Endothelial cell of umbilical vein (primary cell): ENCODE measurements around the gene CD68. TPM values are rescaled to one million over a fixed set of nuclear protein-coding genes. Genes with fewer than 3 reads are reported as not detected.
A peak's percentile ranks its signal among the peaks of the same experiment; 100 is the strongest.

Experiments
- BruUV-seq: library from RNA; stranded (reverse); fragments of 400-500 nt; replicated peaks from 2 replicates; lab custom pipeline; 2021; lab: Mats Ljungman, UMichigan
- CTCF ChIA-PET: fragments of 300-600, 350-600 bp; sonication (Branson Sonifier 250); formaldehyde crosslinking; loops from one replicate; lab custom pipeline; 2021; ENCODE audit warnings: antibody characterized with exemption, inconsistent platforms; lab: Charles Lee
- POLR2A ChIA-PET: fragments of 300-600, 350-600 bp; sonication (Branson Sonifier 250); formaldehyde crosslinking; loops from one replicate; lab custom pipeline; 2021; ENCODE audit warnings: antibody characterized with exemption, inconsistent platforms; lab: Charles Lee
- DNase-seq: peaks from one replicate; pipeline ENCODE4 v3.0.0-alpha.2; 2011; ENCODE audit warnings: low read depth, low spot score
- FAIRE-seq: peaks from 2 replicates; lab custom pipeline; 2011; peaks lifted over from hg19 to GRCh38; lab: Jason Lieb, UNC
- H2AFZ ChIP-seq: 2 replicates; pipeline ENCODE4 v1.6.0; 2012; ENCODE audit warnings: low read depth, low read length, control low read depth, inconsistent platforms
- H3K27ac ChIP-seq: 2 replicates; pipeline ENCODE4 v1.5.1; 2011; ENCODE audit warnings: low read depth, mild to moderate bottlenecking, control low read depth, low read length, moderate library complexity; ENCODE audit not compliant: insufficient read depth
- H3K27me3 ChIP-seq, 2 experiments: 2 replicates each; pipeline versions ENCODE4 v1.6.0 to v1.6.1; 2011; ENCODE audit warnings: low read length in 2 of 2, mixed read lengths in 1 of 2; ENCODE audit not compliant: control insufficient read depth in 2 of 2, insufficient read depth in 2 of 2
- H3K36me3 ChIP-seq, 2 experiments: 2 replicates in 1 of 2; 3 replicates in 1 of 2; pipeline ENCODE4 v1.5.1; 2011; ENCODE audit warnings: low read length in 2 of 2, mild to moderate bottlenecking in 1 of 2, moderate library complexity in 1 of 2; ENCODE audit not compliant: control insufficient read depth in 2 of 2, insufficient read depth in 2 of 2; ENCODE audit errors: extremely low read depth in 1 of 2
- H3K4me1 ChIP-seq: 3 replicates; pipeline ENCODE4 v1.5.1; 2011; ENCODE audit warnings: mild to moderate bottlenecking, low read length; ENCODE audit not compliant: control insufficient read depth, insufficient read depth; ENCODE audit errors: extremely low read depth
- H3K4me2 ChIP-seq: 2 replicates; pipeline ENCODE4 v1.6.1; 2011; ENCODE audit warnings: low read length, control low read depth, mixed read lengths; ENCODE audit not compliant: insufficient read depth
- H3K4me3 ChIP-seq, 3 experiments: fragments of 200-600 bp in 1 of 3; sonication (generic), shearing (Covaris generic) in 1 of 3; replicated peaks in 1 of 3; 2 replicates each; pipeline ENCODE4 v1.5.1; 2011 to 2016; ENCODE audit warnings: control low read depth in 3 of 3, low read length in 3 of 3, mild to moderate bottlenecking in 2 of 3, inconsistent platforms in 1 of 3, low read depth in 1 of 3, moderate library complexity in 1 of 3; ENCODE audit not compliant: insufficient read depth in 1 of 3
- H3K79me2 ChIP-seq: 2 replicates; pipeline ENCODE4 v1.6.0; 2012; ENCODE audit warnings: low read length, inconsistent platforms; ENCODE audit not compliant: control insufficient read depth, insufficient read depth
- H3K9ac ChIP-seq: replicated peaks from 2 replicates; pipeline ENCODE3; 2011; ENCODE audit warnings: low read length, control low read depth; ENCODE audit not compliant: insufficient read depth; ENCODE audit errors: extremely low read depth
- H3K9me1 ChIP-seq: replicated peaks from 3 replicates; pipeline ENCODE4 v1.6.0; 2011; ENCODE audit warnings: mild to moderate bottlenecking, low read length; ENCODE audit not compliant: control insufficient read depth, insufficient read depth; ENCODE audit errors: extremely low read depth
- H3K9me3 ChIP-seq: replicated peaks from 2 replicates; pipeline ENCODE4 v1.5.1; 2012; ENCODE audit warnings: low read length, inconsistent platforms; ENCODE audit not compliant: control insufficient read depth, insufficient read depth
- H4K20me1 ChIP-seq: replicated peaks from 2 replicates; pipeline ENCODE3; 2011; ENCODE audit warnings: mild to moderate bottlenecking, low read length; ENCODE audit not compliant: control insufficient read depth, insufficient read depth; ENCODE audit errors: extremely low read depth
- EZH2 ChIP-seq: IDR thresholded peaks from 2 replicates; pipeline ENCODE4 v1.6.1; 2012; ENCODE audit warnings: borderline replicate concordance, low read depth, mild to moderate bottlenecking, moderate library complexity, low read length, inconsistent platforms; ENCODE audit not compliant: severe bottlenecking
- GATA2 ChIP-seq: IDR thresholded peaks from 2 replicates; pipeline ENCODE4 v1.7.0; 2011; ENCODE audit warnings: low read depth, mild to moderate bottlenecking, moderate library complexity, mixed read lengths, low read length; ENCODE audit not compliant: insufficient read length, insufficient read depth
- JUN ChIP-seq: IDR thresholded peaks from 2 replicates; pipeline ENCODE4 v1.6.1; 2011; ENCODE audit warnings: borderline replicate concordance, low read depth; ENCODE audit not compliant: insufficient read length, insufficient read depth
- POLR2AphosphoS5 ChIP-seq: IDR thresholded peaks from 2 replicates; pipeline ENCODE4 v1.6.1; 2012; ENCODE audit warnings: low read depth, mild to moderate bottlenecking, control low read depth, low read length, moderate library complexity; ENCODE audit not compliant: insufficient read depth
- dilution Hi-C: fragments of 300-500 bp; cut with MboI; formaldehyde crosslinking; loops from one replicate; pipeline ENCODE4 v1.15.0; 2019; ENCODE audit warnings: low sequenced_read_pairs; ENCODE audit not compliant: extremely low pct_ligation_motif_present
- intact Hi-C: fragments of 100-400 bp; cut with micrococcal nuclease; formaldehyde crosslinking; loops from one replicate; pipeline ENCODE4 v1.10.0; 2022
- polyA plus RNA-seq, 4 experiments: library from polyadenylated mRNA; depleted of rRNA in 3 of 4; stranded (reverse) in 3 of 4; unstranded in 1 of 4; fragments of >200 nt; gene quantifications; 2 replicates each; pipeline versions ENCODE4 v1.2.1 to v1.2.3, GENCODE V29; 2011 to 2012; ENCODE audit warnings: missing spikeins in 1 of 4
- total RNA-seq: library from RNA; stranded (reverse); gene quantifications from 2 replicates; pipeline ENCODE4 v1.2.3, GENCODE V29; 2021
- TF ChIP-seq, protein P1 (sequence below), 2 donors: IDR thresholded peaks; 1 replicate in 1 of 2; 2 replicates in 1 of 2; pipeline ENCODE4 v1.5.1; 2011; ENCODE audit warnings: low read length in 2 of 2, mild to moderate bottlenecking in 2 of 2, moderate library complexity in 2 of 2, control low read depth in 1 of 2, inconsistent platforms in 1 of 2, low read depth in 1 of 2; ENCODE audit not compliant: insufficient read depth in 1 of 2; ENCODE audit errors: extremely low read depth in 1 of 2

CD68 gene
- total and polyA plus RNA-seq, 2 donors (not counting 3 experiments of a cell fraction or from before 2014, with no cell fraction given): 2.9 to 30.8 TPM

DNA sequence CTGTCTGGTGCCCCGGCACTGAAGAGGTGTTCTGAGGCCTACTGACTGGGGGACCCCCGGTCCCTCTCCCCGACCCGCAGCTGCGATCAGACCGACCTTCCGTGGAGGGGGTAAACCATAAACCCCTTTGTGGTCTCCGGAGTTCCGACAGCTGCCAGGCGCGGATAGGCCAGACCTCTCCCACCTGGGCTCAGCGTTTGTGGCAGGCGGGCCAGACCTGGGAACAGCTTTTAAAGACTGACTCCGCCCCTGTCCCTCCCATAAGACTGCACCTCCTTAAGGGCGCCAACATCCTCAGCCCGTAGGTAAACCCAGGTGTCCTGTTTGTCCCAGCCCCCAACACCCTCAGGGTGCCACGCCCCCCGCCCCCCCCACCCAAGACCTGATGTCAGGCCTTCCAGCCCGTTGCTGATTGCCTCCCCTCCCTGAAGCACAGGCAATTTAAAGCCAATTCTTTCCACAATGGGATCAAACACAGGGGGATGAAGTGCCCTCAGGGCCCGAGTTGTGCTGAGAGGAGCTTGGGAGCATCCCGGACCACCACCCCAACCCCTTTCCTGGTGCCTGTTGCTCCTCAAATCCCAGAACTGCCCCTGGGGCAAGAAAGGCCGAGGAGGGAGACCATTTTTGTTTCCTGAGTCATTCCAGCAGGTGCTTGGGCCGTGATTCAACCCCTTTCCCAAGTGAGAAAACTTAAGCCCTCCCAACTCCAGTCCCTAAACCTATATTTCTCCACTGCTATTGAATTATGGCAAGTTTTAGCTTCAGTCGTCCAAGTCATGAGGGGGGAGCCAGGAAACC lies 10.7 kb downstream of the CD68 start, which contains the start of gene SOX15:
Gene SOX15, minus strand, starts transcription at position 204 of the 801 bp plus-strand sequence. CDS start 418 bp downstream, outside the sequence.
- Histone ChIP-seq H3K4me2 (peak within 1 kb of the TSS; percentile 19), H3K9me3 (no peaks in the 10 kb centered on the region), H3K4me3 (no peak within 1 kb of the TSS), H3K9ac (no peak within 1 kb of the TSS), H2AFZ (no peak within 1 kb of the TSS), H3K9me1 (no peaks in the 10 kb centered on the region), H3K4me1 (peaks cover 10% of the 10 kb centered on the region), H4K20me1 (no peaks in the 10 kb centered on the region), H3K79me2 (peaks cover 9% of the 10 kb centered on the region), H3K27me3 (no peaks in the 10 kb centered on the region), H3K27ac (no peak within 1 kb of the TSS), H3K36me3 (peaks cover 14 to 43% of the 10 kb centered on the region in 2 experiments)
- DNase-seq (no peak), FAIRE-seq (peak; percentile 8)
- intact Hi-C loops (loop anchor here (1.0 to 2.0 kb wide), 5 partner anchors 18 to 234 kb away; partner anchors contain the start of genes FXR2 and SENP3), dilution Hi-C loops (no loop called here)
- ChIA-PET POLR2A (interaction anchor here (0.7 to 1.9 kb wide), 3 partner anchors 10 to 97 kb away, joined by 3 to 6 read pairs (median 4); partner anchors contain the start of genes CD68 and TP53), CTCF (interaction anchor here (0.8 to 5.1 kb wide), 31 partner anchors 9 to 545 kb away, joined by 3 to 61 read pairs (median 5); partner anchors contain the start of genes CD68, SENP3, TMEM102 and TMEM95)
- TF ChIP-seq POLR2AphosphoS5 (no peak), GATA2 (no peak), JUN (no peak), EZH2 (no peak)
- TF ChIP-seq, protein P1, sequence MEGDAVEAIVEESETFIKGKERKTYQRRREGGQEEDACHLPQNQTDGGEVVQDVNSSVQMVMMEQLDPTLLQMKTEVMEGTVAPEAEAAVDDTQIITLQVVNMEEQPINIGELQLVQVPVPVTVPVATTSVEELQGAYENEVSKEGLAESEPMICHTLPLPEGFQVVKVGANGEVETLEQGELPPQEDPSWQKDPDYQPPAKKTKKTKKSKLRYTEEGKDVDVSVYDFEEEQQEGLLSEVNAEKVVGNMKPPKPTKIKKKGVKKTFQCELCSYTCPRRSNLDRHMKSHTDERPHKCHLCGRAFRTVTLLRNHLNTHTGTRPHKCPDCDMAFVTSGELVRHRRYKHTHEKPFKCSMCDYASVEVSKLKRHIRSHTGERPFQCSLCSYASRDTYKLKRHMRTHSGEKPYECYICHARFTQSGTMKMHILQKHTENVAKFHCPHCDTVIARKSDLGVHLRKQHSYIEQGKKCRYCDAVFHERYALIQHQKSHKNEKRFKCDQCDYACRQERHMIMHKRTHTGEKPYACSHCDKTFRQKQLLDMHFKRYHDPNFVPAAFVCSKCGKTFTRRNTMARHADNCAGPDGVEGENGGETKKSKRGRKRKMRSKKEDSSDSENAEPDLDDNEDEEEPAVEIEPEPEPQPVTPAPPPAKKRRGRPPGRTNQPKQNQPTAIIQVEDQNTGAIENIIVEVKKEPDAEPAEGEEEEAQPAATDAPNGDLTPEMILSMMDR (IDR thresholded peaks at IDR 0.05; ENCODE audit: extremely low read depth in 1 of 2, insufficient read depth in 1 of 2, low read depth in 1 of 2, low read length in 2 of 2): no peak
- no TSS peak for BruUV-seq
